ENCODE data around the gene CFAP65.

Gene CFAP65

DNA sequence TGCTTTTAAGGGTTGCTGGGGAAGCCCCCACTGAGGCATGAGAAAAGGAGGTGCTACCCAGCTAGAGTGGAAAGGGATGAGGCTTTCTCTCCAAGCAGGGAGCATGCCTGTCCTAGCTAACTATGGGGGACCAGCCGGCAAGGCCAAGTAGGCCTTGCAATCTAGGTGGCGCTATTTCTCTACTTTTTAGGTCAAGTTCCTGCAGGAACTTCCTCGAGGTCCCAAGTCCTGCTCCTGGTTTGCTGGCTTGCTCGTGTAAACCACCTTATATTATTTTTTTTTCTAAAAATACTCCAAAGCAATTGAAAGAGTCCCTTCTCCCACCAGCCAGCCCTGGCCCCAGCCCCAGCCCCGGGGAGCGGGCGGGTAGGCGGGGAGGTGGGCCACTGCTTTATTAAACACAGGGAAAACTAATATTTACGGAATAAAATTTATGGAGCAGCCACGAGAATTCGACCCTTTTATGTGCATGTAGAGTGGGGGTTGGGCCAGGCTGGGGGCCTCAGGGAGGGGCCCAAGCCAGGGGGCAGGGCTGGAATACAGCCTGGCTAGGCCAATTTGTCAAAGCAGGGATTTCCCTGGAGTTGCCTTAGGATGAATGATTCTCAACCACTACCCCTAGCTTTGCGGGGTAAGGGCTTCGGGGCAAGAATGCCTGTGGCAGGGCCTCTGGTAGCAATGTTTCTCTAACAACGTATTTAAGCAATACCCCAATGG is 32.3 kb upstream of the CFAP65 start:
- Mint-ChIP-seq H3K36me3 (ENCODE audit: low read depth) (peaks cover 29% of the 10 kb centered on the region), H3K4me1 (ENCODE audit: low read depth) (peaks cover 38% of the 10 kb centered on the region), H3K4me3 (no peak overlapping the region), H3K9me3 (no peaks in the 10 kb centered on the region), H3K27me3 (peaks cover 2% of the 10 kb centered on the region), H3K27ac (peak overlapping the region; percentile 25)
- intact Hi-C loops (cut with micrococcal nuclease) = loop anchor here (1.0 kb wide), 1 partner anchor 46 kb away; no protein-coding TSS in a partner anchor

DNA sequence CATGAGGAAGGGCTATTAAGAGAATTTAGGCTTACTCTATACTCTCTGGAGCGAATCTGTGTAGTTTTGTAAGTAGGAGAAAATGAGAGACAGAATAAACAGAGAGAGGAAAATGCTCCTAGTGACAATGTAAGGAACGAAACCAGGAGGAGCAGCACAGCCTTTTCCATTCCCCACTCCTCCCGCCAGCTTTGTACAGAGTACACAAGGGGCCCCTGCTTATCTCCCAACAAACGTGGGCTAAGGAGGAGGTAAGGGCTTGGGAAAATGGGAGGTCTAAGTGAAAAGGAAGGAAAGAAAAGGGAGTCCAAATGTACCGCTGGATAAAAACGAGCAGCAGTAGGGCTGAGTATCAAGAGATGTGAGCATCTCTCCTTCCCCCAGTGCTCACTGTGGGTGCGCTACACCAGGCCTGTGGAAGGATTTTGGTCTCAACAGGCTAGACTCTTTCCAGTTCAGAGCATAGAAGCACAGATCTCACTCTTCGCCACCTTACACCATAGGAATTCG is 31.5 kb upstream of the CFAP65 start:
- Mint-ChIP-seq H3K4me3 (no peak overlapping the region), H3K9me3 (no peaks in the 10 kb centered on the region), H3K4me1 (ENCODE audit: low read depth) (peaks cover 31% of the 10 kb centered on the region), H3K27ac (peak overlapping the region; percentile 25), H3K36me3 (ENCODE audit: low read depth) (peaks cover 29% of the 10 kb centered on the region), H3K27me3 (peaks cover 7% of the 10 kb centered on the region)
- intact Hi-C loops (cut with micrococcal nuclease) = loop anchor here (1.0 kb wide), 1 partner anchor 47 kb away; no protein-coding TSS in a partner anchor

DNA sequence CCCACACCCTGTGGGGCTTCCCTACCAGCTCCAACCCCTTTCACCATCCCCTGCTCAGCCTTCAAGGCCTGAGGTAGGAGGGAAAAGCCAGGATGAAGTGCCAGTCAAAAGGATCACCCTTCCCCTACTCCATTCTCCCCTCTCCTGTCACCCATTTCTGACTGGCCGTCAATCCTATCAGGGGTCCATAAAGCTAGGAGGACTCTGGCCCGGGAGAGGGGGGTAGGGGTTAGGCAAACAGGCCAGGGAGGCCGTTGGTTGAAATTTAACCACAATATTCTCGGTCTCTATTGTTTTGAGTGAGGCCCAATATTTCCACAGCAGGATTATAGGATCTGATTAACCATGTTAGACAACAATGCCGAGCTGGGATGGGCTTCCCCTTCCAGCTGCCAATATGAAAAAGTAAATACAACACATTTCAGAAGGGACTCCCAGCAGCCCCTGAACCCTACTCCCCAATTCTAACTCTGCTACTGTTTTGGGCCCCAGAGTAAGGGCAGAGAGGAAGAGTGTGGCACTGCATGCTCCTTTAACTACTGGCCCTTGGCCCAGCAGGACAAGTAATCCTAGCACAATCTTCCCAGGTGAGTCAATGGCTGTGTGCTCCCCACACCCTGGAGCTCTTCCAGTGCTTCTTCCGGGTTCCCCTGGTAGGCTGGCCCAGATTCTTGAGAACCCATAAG is 30.0 kb upstream of the CFAP65 start:
- Mint-ChIP-seq H3K4me1 (ENCODE audit: low read depth) (peaks cover 15% of the 10 kb centered on the region), H3K27me3 (peaks cover 16% of the 10 kb centered on the region), H3K9me3 (no peaks in the 10 kb centered on the region), H3K4me3 (no peak overlapping the region), H3K27ac (no peak overlapping the region), H3K36me3 (ENCODE audit: low read depth) (peaks cover 17% of the 10 kb centered on the region)
- intact Hi-C loops (cut with micrococcal nuclease) = no loop called here

DNA sequence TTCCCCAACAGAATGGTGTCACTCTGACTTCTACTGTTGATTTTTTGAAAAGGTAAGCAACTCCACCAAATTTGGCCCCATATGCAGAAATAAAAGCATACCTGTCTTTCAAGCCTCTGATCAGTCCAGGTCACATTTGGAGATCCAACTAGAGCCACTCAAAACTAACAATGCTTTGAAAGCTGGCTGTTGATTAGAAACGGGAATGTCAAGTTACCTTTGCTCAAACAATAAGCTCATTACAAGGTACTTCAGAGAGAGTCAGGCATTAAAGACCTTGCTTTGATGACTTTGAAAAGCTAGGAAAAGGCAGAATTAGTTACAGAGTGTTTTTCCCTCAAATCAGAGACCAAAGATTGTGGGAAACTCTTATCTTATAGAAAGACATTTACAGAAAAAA is 24.2 kb upstream of the CFAP65 start:
- Mint-ChIP-seq H3K27me3 (peaks cover 64% of the 10 kb centered on the region), H3K9me3 (no peaks in the 10 kb centered on the region), H3K27ac (no peak overlapping the region), H3K4me3 (no peak overlapping the region), H3K36me3 (ENCODE audit: low read depth) (no peaks in the 10 kb centered on the region), H3K4me1 (ENCODE audit: low read depth) (no peaks in the 10 kb centered on the region)
- intact Hi-C loops (cut with micrococcal nuclease) = no loop called here

- H3K4me3 Mint-ChIP-seq = no peak overlapping the region
- H3K36me3 Mint-ChIP-seq (ENCODE audit: low read depth) = no peaks in the 10 kb centered on the region
- peaks cover 88% of the 10 kb centered on the region for H3K27me3 Mint-ChIP-seq
- intact Hi-C loops (cut with micrococcal nuclease) = no loop called here
- no peak overlapping the region for H3K27ac Mint-ChIP-seq
- H3K9me3 Mint-ChIP-seq = no peaks in the 10 kb centered on the region
- peaks cover 28% of the 10 kb centered on the region for H3K4me1 Mint-ChIP-seq (ENCODE audit: low read depth)
These were observed 20.8 kb upstream of the CFAP65 start for GRCh38 chr2:219062081-219062480.

DNA sequence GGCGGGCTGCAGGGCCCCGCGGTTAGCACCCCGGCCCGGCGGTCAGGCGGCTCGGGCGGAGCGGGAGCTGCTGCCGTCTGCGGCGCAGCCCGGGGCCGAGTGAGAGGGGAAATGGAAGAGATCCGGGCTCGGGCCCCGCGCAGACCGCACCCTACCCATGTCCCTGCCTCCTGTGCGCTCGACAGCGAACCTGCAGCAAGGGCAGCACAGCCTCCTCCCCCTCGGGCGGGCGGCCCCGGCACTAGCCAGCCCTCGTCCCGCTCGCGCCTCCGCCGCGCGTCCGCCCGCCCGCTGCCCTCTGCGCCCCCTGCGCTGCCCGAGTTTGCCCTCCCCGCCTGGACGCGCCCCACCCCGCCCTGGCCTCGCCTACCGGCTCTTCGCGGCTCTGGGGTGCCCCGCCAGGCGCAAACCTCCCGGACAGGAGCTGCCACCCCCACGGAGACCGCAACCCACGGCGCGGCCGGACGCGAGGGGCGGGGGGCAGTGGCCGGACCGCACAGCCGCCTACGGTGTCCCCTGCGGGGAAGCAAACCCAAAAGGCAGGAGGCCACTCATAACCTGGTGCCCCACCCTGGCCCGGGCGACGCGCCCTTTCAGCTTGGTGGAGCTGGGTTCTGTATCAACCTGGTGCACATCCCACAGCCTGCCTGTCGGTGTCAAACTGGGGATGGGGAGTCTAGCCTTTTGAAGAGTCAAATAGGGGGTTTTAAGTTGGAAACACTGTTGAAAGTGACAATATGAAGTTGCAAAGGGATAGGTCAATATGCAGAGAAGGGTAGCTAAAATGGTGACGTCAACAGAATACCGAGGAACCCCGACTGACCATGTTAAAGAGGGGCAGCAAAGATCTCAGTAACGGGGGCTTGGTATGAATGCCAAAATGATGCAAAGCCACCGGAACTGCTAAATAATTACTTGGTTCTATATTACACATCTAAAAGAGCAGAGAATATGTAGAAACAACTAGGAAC is 19.8 kb upstream of the CFAP65 start, which contains the start of gene IHH:
IHH (minus strand) TSS at position 101 of the 971 bp plus-strand sequence. CDS start 454 bp downstream, outside the sequence.
- Mint-ChIP-seq H3K36me3 (ENCODE audit: low read depth) (no peaks in the 10 kb centered on the region), H3K27ac (no peak within 1 kb of the TSS), H3K9me3 (no peaks in the 10 kb centered on the region), H3K4me1 (ENCODE audit: low read depth) (peaks cover 28% of the 10 kb centered on the region), H3K4me3 (peak within 1 kb of the TSS; percentile 42), H3K27me3 (peaks cover 90% of the 10 kb centered on the region)
- intact Hi-C loops (cut with micrococcal nuclease) = no loop called here

- Mint-ChIP-seq H3K27ac (no peak overlapping the region), H3K9me3 (no peaks in the 10 kb centered on the region)
These were observed 18.7 kb upstream of the CFAP65 start for GRCh38 chr2:219059725-219060682.

DNA sequence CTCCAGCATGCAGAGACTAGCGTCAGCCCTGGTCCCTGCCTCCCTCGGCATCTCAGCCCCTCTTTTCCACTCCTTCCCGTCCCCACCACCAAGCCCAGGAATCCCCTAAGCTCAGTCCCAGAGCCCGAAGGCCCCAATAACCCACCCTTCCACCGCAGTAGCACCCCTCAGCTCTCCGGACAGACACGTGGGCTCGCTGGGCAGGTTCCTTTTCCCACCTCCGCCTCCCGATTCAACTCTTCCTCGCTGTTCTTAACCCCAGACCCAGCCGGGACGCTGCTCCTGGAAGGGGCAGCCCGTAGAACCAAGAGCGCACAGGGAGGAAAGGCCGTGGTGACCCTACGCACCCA is 18.0 kb upstream of the CFAP65 start:
- Mint-ChIP-seq H3K27ac (no peak overlapping the region), H3K4me3 (no peak overlapping the region), H3K36me3 (ENCODE audit: low read depth) (no peaks in the 10 kb centered on the region), H3K4me1 (ENCODE audit: low read depth) (peaks cover 28% of the 10 kb centered on the region), H3K27me3 (peaks cover 92% of the 10 kb centered on the region), H3K9me3 (no peaks in the 10 kb centered on the region)
- intact Hi-C loops (cut with micrococcal nuclease) = no loop called here

More at GRCh38 chr2:219059725-219060682, 18.7 kb upstream of the CFAP65 start:
- Mint-ChIP-seq H3K4me3 (peak overlapping the region; percentile 42), H3K27me3 (peaks cover 91% of the 10 kb centered on the region), H3K36me3 (ENCODE audit: low read depth) (no peaks in the 10 kb centered on the region), H3K4me1 (ENCODE audit: low read depth) (peaks cover 28% of the 10 kb centered on the region)
- intact Hi-C loops (cut with micrococcal nuclease) = no loop called here

DNA sequence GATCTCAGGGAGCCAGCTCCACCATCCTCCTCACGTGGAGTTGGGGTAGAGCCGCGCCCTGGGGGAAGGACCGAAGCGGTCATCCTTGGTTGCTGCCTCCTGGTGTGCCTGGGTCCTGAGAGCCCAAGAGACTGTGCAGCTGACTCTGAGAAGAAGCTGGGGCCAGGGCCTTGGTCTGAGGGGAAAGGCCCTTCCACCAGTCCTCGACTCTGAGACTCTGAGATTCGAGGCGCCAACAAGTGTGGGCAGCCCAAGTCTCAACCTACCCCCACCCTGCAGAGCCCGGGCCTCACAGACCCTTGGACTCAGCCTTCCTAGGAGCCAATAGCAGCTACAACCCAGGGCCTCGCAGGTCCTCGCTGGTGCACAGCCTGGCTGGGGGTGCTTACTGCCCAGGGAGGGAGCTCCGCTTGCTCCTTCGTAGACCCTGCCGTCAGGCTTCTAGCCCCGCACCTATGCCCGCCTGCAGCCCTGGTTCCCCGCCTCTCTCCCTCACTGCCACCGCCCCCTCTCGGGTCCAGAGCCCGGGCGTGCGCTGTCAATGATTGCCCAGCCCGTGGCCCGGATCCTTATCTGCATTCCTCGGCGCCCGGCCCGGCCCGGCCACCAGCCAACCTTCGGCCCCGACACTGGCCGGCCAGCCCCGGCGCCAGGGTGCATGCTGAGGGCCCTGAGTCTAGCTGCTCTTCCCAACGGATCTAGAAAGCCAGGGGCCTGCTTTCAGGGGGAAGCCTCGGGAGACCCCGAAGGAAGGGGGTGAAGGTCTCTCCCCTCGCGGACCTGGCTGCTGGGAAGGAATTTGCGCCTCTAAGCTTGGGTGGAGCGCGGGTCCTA is 17.4 kb upstream of the CFAP65 start:
- no peak overlapping the region for H3K4me3 Mint-ChIP-seq
- no peaks in the 10 kb centered on the region for H3K9me3 Mint-ChIP-seq

GRCh38 chr2:219057709-219058540 is 16.6 kb upstream of the CFAP65 start:
- H3K27me3 Mint-ChIP-seq = peaks cover 89% of the 10 kb centered on the region
- peaks cover 28% of the 10 kb centered on the region for H3K4me1 Mint-ChIP-seq (ENCODE audit: low read depth)
- no peaks in the 10 kb centered on the region for H3K36me3 Mint-ChIP-seq (ENCODE audit: low read depth)
- intact Hi-C loops (cut with micrococcal nuclease) = loop anchor here (1.0 kb wide), 2 partner anchors 61 to 97 kb away; no protein-coding TSS in a partner anchor
- peak overlapping the region; percentile 41 for H3K4me3 Mint-ChIP-seq
- no peak overlapping the region for H3K27ac Mint-ChIP-seq
- H3K9me3 Mint-ChIP-seq = no peaks in the 10 kb centered on the region

More for the DNA sequence above, 17.4 kb upstream of the CFAP65 start:
- Mint-ChIP-seq H3K27ac (no peak overlapping the region), H3K4me1 (ENCODE audit: low read depth) (peaks cover 28% of the 10 kb centered on the region), H3K27me3 (peaks cover 93% of the 10 kb centered on the region), H3K36me3 (ENCODE audit: low read depth) (no peaks in the 10 kb centered on the region)
- intact Hi-C loops (cut with micrococcal nuclease) = loop anchor here (1.0 kb wide), 2 partner anchors 61 to 97 kb away; no protein-coding TSS in a partner anchor

- Mint-ChIP-seq H3K27me3 (peaks cover 85% of the 10 kb centered on the region), H3K4me1 (ENCODE audit: low read depth) (peaks cover 28% of the 10 kb centered on the region), H3K36me3 (ENCODE audit: low read depth) (no peaks in the 10 kb centered on the region), H3K4me3 (no peak overlapping the region), H3K27ac (no peak overlapping the region), H3K9me3 (no peaks in the 10 kb centered on the region)
- intact Hi-C loops (cut with micrococcal nuclease) = no loop called here
These were observed 15.8 kb upstream of the CFAP65 start for GRCh38 chr2:219056896-219057708.
